GM04503 (cell line): ENCODE data around the gene C2orf69.

Experiments
- DNase-seq: peaks from one replicate; pipeline ENCODE4 v3.0.0-alpha.2; 2012; ENCODE audit warnings: low read depth

C2orf69 gene

DNA sequence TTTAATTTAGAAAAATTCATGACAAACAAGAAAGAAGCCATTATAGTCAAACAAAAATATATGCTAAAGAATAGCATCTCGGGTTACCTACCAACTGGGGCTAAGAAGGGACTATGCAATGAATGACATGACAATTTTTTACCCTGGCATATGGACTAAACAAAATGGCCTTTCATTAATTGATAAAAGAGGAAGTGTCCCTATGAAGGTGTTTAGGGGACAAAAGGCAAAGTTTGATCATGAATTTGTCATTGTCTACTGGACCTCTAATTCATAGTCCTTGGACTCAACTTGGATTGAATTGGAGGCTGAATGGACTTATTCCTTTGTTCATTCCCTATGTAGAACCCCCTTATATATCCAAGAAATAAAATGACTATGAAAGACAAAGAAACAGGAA, 57.0 kb downstream of the C2orf69 start:
- DNase-seq, result no peak

DNA sequence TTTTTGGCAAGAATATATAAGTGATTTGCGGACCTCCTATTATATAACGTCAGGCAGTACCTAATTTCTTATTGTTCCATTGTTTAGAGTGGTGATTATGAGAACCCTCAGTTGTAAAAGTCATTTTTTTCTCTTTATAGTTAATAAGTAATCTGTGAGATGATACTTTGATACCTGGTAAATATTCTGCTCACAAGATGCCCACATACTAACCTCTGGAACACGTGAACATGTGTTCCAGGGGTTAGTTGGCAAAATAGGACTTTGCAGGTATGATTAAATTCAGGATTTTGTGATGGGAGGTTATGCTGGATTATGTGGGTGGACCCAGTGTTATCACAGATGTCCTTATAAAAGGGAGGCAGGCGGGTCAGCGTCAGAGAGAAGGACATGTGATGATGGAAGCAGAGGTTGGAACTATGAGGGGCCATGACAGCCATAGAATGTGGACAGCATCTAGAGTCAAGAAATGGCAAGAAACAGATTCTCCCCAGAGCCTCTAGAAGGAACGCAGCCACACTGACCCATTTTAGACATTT, 61.1 kb downstream of the C2orf69 start:
- DNase-seq, result no peak

DNA sequence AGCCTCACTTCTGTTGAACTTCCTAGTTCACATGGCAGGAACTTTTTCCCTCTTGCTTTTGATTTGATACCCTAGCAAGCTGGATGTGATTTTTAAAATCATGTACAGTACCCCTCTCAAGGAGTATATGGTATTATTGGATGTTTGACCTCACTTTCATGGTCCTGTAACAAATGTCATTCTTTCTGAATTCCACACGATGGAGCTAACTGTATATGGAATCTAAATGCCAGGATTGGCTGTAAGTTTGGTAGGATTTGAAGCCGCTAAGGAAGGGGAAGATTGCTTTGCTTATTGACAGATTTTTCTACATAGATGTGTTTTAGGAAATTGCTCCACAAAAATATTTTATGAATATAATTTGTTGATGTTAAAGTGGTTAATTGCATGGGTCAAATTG, 62.6 kb downstream of the C2orf69 start:
- no peak for DNase-seq

DNA sequence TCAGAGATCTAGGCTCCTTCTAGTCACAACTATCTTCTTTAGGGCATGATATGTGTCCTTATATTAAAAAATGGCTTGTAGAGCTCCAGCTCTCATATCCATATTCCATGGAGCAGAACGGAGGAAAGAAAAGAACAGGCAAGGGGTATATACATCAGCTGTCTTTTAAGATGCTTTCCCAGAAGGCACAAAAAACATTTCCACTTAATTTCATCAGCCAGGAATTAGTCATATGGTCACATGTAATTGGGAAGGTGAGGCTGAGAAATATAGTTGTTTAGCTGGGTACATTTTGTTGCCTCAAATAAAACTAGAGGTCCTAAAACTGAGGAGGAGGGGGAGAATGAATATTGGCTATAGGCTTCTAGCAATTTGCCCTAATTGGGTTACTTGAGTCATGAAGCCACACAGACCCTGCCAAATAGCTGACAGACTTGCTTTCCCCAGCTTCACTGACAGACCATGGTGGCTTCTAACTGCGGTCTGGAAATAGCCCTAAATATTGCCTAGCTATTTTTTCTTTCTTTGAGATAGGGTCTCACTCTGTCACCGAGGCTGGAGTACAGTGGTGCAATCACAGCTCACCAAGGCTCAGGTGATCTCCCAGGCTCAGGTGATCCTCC, 64.3 kb downstream of the C2orf69 start:
- no peak for DNase-seq
